CD14-positive monocyte (primary cell): ENCODE results near the gene ABCB9. TPM values are rescaled to one million over a fixed set of nuclear protein-coding genes. Genes with fewer than 3 reads are reported as not detected.

Experiments
- DNase-seq, 3 donors: peaks; one replicate each; pipeline ENCODE4 v3.0.0-alpha.2; 2011 to 2022
- H2AFZ ChIP-seq: 2 replicates; pipeline ENCODE4 v1.6.0; 2012; ENCODE audit warnings: mild to moderate bottlenecking, low read depth, low read length, inconsistent platforms; ENCODE audit not compliant: insufficient read depth, poor library complexity, severe bottlenecking
- H3K27ac ChIP-seq, 2 donors: 1 replicate in 1 of 2; 2 replicates in 1 of 2; pipeline ENCODE4 v1.5.1; 2012 to 2013; ENCODE audit warnings: low read length in 2 of 2, control low read depth in 1 of 2, inconsistent platforms in 1 of 2, low read depth in 1 of 2, mild to moderate bottlenecking in 1 of 2
- H3K27me3 ChIP-seq, 2 donors: one replicate each; pipeline versions ENCODE4 v1.6.0 to v1.6.1; 2011 to 2013; ENCODE audit warnings: low read length in 2 of 2; ENCODE audit not compliant: control insufficient read depth in 2 of 2, insufficient read depth in 2 of 2
- H3K36me3 ChIP-seq, 2 donors: replicated peaks in 1 of 2; 1 replicate in 1 of 2; 2 replicates in 1 of 2; pipeline versions ENCODE4 v1.5.1 to v1.6.1; 2012 to 2013; ENCODE audit warnings: low read length in 2 of 2, control low read depth in 1 of 2, inconsistent platforms in 1 of 2, mild to moderate bottlenecking in 1 of 2; ENCODE audit not compliant: insufficient read depth in 2 of 2, control insufficient read depth in 1 of 2
- H3K4me1 ChIP-seq, 2 donors: 1 replicate in 1 of 2; 2 replicates in 1 of 2; pipeline versions ENCODE4 v1.5.1 to v1.6.1; 2012 to 2013; ENCODE audit warnings: low read length in 2 of 2, control low read depth in 1 of 2, inconsistent platforms in 1 of 2, mild to moderate bottlenecking in 1 of 2, moderate library complexity in 1 of 2; ENCODE audit not compliant: insufficient read depth in 2 of 2, control insufficient read depth in 1 of 2
- H3K4me2 ChIP-seq: replicated peaks from 2 replicates; pipeline ENCODE3; 2012; ENCODE audit warnings: low read length, moderate library complexity, mild to moderate bottlenecking; ENCODE audit not compliant: poor library complexity, severe bottlenecking; ENCODE audit errors: extremely low read depth
- H3K4me3 ChIP-seq, 3 experiments: fragments of 200-600 bp in 1 of 3; sonication (generic) in 1 of 3; replicated peaks in 1 of 3; 1 replicate in 2 of 3; 2 replicates in 1 of 3; pipeline ENCODE4 v1.5.1; 2011 to 2013; ENCODE audit warnings: low read length in 3 of 3, mild to moderate bottlenecking in 3 of 3, control low read depth in 2 of 3, low read depth in 2 of 3, inconsistent platforms in 1 of 3, moderate library complexity in 1 of 3
- H3K79me2 ChIP-seq: 2 replicates; pipeline ENCODE4 v1.6.0; 2012; ENCODE audit warnings: mild to moderate bottlenecking, control low read depth, inconsistent platforms, low read length, moderate library complexity; ENCODE audit not compliant: insufficient read depth
- H3K9ac ChIP-seq: 2 replicates; pipeline ENCODE4 v1.6.0; 2017; ENCODE audit warnings: low read length, mild to moderate bottlenecking; ENCODE audit not compliant: insufficient read depth, poor library complexity, severe bottlenecking
- H3K9me3 ChIP-seq, 2 donors: replicated peaks in 1 of 2; 1 replicate in 1 of 2; 2 replicates in 1 of 2; pipeline versions ENCODE4 v1.5.1 to v1.6.1; 2012 to 2013; ENCODE audit warnings: low read length in 2 of 2, control low read depth in 1 of 2; ENCODE audit not compliant: control insufficient read depth in 1 of 2, insufficient read depth in 1 of 2
- H4K20me1 ChIP-seq: 2 replicates; pipeline ENCODE4 v1.6.0; 2012; ENCODE audit warnings: mild to moderate bottlenecking, low read length, control low read depth, moderate library complexity; ENCODE audit not compliant: insufficient read depth
- H3K27ac Mint-ChIP-seq, 7 donors: one replicate each; pipeline ENCODE4 v1.8.0; 2020; ENCODE audit warnings: mild to moderate bottlenecking in 7 of 7, mixed read lengths in 7 of 7, moderate library complexity in 6 of 7, inconsistent platforms in 2 of 7
- H3K27me3 Mint-ChIP-seq, 3 donors: one replicate each; pipeline ENCODE4 v1.8.0; 2021 to 2022; ENCODE audit warnings: low read depth in 3 of 3, mild to moderate bottlenecking in 3 of 3, mixed read lengths in 3 of 3, moderate library complexity in 3 of 3, inconsistent platforms in 1 of 3
- H3K36me3 Mint-ChIP-seq, 2 donors: one replicate each; pipeline ENCODE4 v1.8.0; 2020; ENCODE audit warnings: mixed read lengths in 2 of 2, inconsistent platforms in 1 of 2, mild to moderate bottlenecking in 1 of 2
- H3K4me1 Mint-ChIP-seq: one replicate; pipeline ENCODE4 v1.8.0; 2020; ENCODE audit warnings: mild to moderate bottlenecking, mixed read lengths
- H3K4me3 Mint-ChIP-seq, 2 donors: one replicate each; pipeline ENCODE4 v1.8.0; 2020; ENCODE audit warnings: mild to moderate bottlenecking in 2 of 2, mixed read lengths in 2 of 2, moderate library complexity in 1 of 2
- H3K9me3 Mint-ChIP-seq, 7 donors: one replicate each; pipeline ENCODE4 v1.8.0; 2020 to 2022; ENCODE audit warnings: mixed read lengths in 7 of 7, mild to moderate bottlenecking in 6 of 7, moderate library complexity in 6 of 7, inconsistent platforms in 2 of 7
- WGBS: methylation state at CpG from one replicate; pipeline ENCODE4 v1.1.5; 2013; ENCODE audit warnings: missing lambda C conversion rate; ENCODE audit not compliant: insufficient coverage; 5-methylcytosine and 5-hydroxymethylcytosine counted together
- intact Hi-C, 2 donors: fragments of 100-400 bp; cut with micrococcal nuclease; formaldehyde crosslinking; loops; one replicate each; pipeline versions ENCODE4 v1.15.0 to v1.15.1; 2023
- polyA plus RNA-seq, 3 donors: library from polyadenylated mRNA; depleted of rRNA in 1 of 3; unstranded in 2 of 3; stranded (reverse) in 1 of 3; fragments of 300-500 nt in 2 of 3; fragments of >200 nt in 1 of 3; fragmentation: Illumina TruSeq in 2 of 3; gene quantifications; 1 replicate in 2 of 3; 2 replicates in 1 of 3; pipeline ENCODE4 v1.2.3, GENCODE V29; 2012 to 2021
- TF ChIP-seq, protein P1 (sequence below): fragments of 200-600 bp; IDR thresholded peaks from one replicate; pipeline ENCODE4 v1.8.0; 2022; ENCODE audit warnings: antibody characterized with exemption, mild to moderate bottlenecking

Gene ABCB9
- polyA plus RNA-seq, 3 donors: 0.14 to 1.2 (median 0.22) TPM

DNA sequence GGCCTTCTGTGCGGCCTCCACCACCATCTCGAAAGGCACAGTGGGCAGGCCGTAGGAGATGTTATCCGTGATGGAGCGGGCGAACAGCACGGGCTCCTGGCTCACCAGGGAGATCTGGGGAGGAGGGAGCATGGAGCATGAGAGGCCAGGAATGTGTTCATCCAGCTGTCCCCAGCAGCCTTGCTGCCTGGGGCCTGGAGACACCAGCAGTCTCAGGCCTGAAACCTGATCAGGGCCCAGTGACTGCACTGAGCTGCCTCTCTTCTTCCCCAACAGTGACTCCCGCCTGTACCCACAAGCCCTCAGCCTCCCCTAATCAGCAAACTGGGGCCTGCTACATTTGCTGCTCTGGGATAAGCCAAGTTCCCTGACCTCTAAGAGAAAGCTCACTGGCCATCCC is 30.9 kb downstream of the ABCB9 start:
- 97% methylated on average over 5 of the region's 8 CpGs for WGBS
- Mint-ChIP-seq H3K27ac (no peak overlapping the region), H3K9me3 (peaks cover 0 to 5% (median 2%) of the 10 kb centered on the region in 7 donors), H3K36me3 (no peaks in the 10 kb centered on the region), H3K27me3 (peaks cover 0 to 3% (median 1%) of the 10 kb centered on the region in 3 donors), H3K4me1 (peaks cover 5% of the 10 kb centered on the region), H3K4me3 (no peak overlapping the region)
- DNase-seq: no peak
- H3K27me3 ChIP-seq: no peaks in the 10 kb centered on the region
- H3K4me2 ChIP-seq: no peak overlapping the region
- H3K9ac ChIP-seq: no peak overlapping the region
- TF ChIP-seq, protein P1, sequence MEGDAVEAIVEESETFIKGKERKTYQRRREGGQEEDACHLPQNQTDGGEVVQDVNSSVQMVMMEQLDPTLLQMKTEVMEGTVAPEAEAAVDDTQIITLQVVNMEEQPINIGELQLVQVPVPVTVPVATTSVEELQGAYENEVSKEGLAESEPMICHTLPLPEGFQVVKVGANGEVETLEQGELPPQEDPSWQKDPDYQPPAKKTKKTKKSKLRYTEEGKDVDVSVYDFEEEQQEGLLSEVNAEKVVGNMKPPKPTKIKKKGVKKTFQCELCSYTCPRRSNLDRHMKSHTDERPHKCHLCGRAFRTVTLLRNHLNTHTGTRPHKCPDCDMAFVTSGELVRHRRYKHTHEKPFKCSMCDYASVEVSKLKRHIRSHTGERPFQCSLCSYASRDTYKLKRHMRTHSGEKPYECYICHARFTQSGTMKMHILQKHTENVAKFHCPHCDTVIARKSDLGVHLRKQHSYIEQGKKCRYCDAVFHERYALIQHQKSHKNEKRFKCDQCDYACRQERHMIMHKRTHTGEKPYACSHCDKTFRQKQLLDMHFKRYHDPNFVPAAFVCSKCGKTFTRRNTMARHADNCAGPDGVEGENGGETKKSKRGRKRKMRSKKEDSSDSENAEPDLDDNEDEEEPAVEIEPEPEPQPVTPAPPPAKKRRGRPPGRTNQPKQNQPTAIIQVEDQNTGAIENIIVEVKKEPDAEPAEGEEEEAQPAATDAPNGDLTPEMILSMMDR: no peak
- H2AFZ ChIP-seq: no peak overlapping the region
- no peaks in the 10 kb centered on the region for H4K20me1 ChIP-seq
- H3K79me2 ChIP-seq: no peaks in the 10 kb centered on the region
- no peak overlapping the region for H3K4me3 ChIP-seq
- no peaks in the 10 kb centered on the region for H3K36me3 ChIP-seq
- H3K4me1 ChIP-seq: no peaks in the 10 kb centered on the region
- H3K27ac ChIP-seq: no peak overlapping the region
- intact Hi-C loops: no loop called here
- H3K9me3 ChIP-seq: no peaks in the 10 kb centered on the region

GRCh38 chr12:122934722-122935121 is 31.5 kb downstream of the ABCB9 start:
- H3K4me2 ChIP-seq: no peak overlapping the region
- no peaks in the 10 kb centered on the region for H3K27me3 ChIP-seq
- TF ChIP-seq, protein P1: no peak
- no peaks in the 10 kb centered on the region for H3K36me3 ChIP-seq
- H2AFZ ChIP-seq: no peak overlapping the region
- intact Hi-C loops: no loop called here
- no peaks in the 10 kb centered on the region for H4K20me1 ChIP-seq
- H3K27ac ChIP-seq: no peak overlapping the region
- H3K4me3 ChIP-seq: no peak overlapping the region
- no peaks in the 10 kb centered on the region for H3K79me2 ChIP-seq
- no peak overlapping the region for H3K9ac ChIP-seq
- no peak for DNase-seq
- no peaks in the 10 kb centered on the region for H3K9me3 ChIP-seq
- Mint-ChIP-seq H3K36me3 (no peaks in the 10 kb centered on the region), H3K27ac (no peak overlapping the region), H3K27me3 (peaks cover 0 to 3% (median 1%) of the 10 kb centered on the region in 3 donors), H3K4me1 (peaks cover 5% of the 10 kb centered on the region), H3K9me3 (peaks cover 0 to 5% (median 2%) of the 10 kb centered on the region in 7 donors), H3K4me3 (no peak overlapping the region)
- 89% methylated on average over 1 of the region's 3 CpGs for WGBS
- no peaks in the 10 kb centered on the region for H3K4me1 ChIP-seq
